Caco-2 (cell line): ENCODE results near the gene DRP2. TPM values are rescaled to one million over a fixed set of nuclear protein-coding genes. Genes with fewer than 3 reads are reported as not detected.
"Not testable (repeated sequence)": the region's sequence is repeated elsewhere in the genome, so short reads cannot be mapped to it uniquely, and the experiment has no call there.

ENCODE experiments used
- BruUV-seq: library from RNA; stranded (reverse); fragments of 400-500 nt; replicated peaks from 2 replicates; lab custom pipeline; 2021; lab: Mats Ljungman, UMichigan
- CTCF ChIA-PET: fragments of 300-600 bp; sonication (Branson Sonifier 250); formaldehyde crosslinking; loops from one replicate; lab custom pipeline; 2022; ENCODE audit warnings: antibody characterized with exemption; lab: Charles Lee
- POLR2A ChIA-PET: fragments of 300-600 bp; sonication (Branson Sonifier 250); formaldehyde crosslinking; loops from one replicate; lab custom pipeline; 2022; ENCODE audit warnings: antibody characterized with exemption; lab: Charles Lee
- DNase-seq, 2 experiments: peaks; one replicate each; pipeline versions ENCODE4 v3.0.0 to v3.0.0-alpha.2; 2020 to 2022
- H3K27me3 ChIP-seq: replicated peaks from 2 replicates; pipeline ENCODE4 v1.6.0; 2011; ENCODE audit warnings: low read length; ENCODE audit not compliant: control insufficient read depth, insufficient read depth
- H3K36me3 ChIP-seq: 2 replicates; pipeline ENCODE4 v1.5.1; 2011; ENCODE audit warnings: low read length; ENCODE audit not compliant: control insufficient read depth, insufficient read depth
- H3K4me1 ChIP-seq: fragments of 250-450 bp; sonication (Bioruptor Pico); 2 replicates; pipeline ENCODE4 v1.5.1; 2020; ENCODE audit warnings: mild to moderate bottlenecking
- H3K4me3 ChIP-seq: 2 replicates; pipeline ENCODE4 v1.5.1; 2011; ENCODE audit warnings: low read depth, mild to moderate bottlenecking, control low read depth, low read length
- H3K9me3 ChIP-seq: fragments of 250-450 bp; sonication (Bioruptor Pico); 2 replicates; pipeline ENCODE4 v1.5.1; 2020; ENCODE audit warnings: mild to moderate bottlenecking, moderate library complexity
- H3K27ac Mint-ChIP-seq: one replicate; pipeline ENCODE4 v1.8.0; 2022; ENCODE audit warnings: mixed read lengths; ENCODE audit not compliant: unreplicated experiment
- H3K27me3 Mint-ChIP-seq: one replicate; pipeline ENCODE4 v1.8.0; 2022; ENCODE audit warnings: mixed read lengths; ENCODE audit not compliant: insufficient read depth, unreplicated experiment
- H3K36me3 Mint-ChIP-seq: one replicate; pipeline ENCODE4 v1.8.0; 2022; ENCODE audit warnings: mild to moderate bottlenecking, mixed read lengths; ENCODE audit not compliant: insufficient read depth, unreplicated experiment
- H3K4me1 Mint-ChIP-seq: one replicate; pipeline ENCODE4 v1.8.0; 2022; ENCODE audit warnings: low read depth, mixed read lengths; ENCODE audit not compliant: unreplicated experiment
- H3K4me3 Mint-ChIP-seq: one replicate; pipeline ENCODE4 v1.8.0; 2022; ENCODE audit warnings: mild to moderate bottlenecking, moderate library complexity, mixed read lengths; ENCODE audit not compliant: unreplicated experiment
- H3K9me3 Mint-ChIP-seq: one replicate; pipeline ENCODE4 v1.8.0; 2022; ENCODE audit warnings: mixed read lengths; ENCODE audit not compliant: unreplicated experiment
- intact Hi-C: fragments of 100-400 bp; cut with micrococcal nuclease; formaldehyde crosslinking; loops from one replicate; pipeline ENCODE4 v1.10.0; 2022; ENCODE audit not compliant: unreplicated experiment
- total RNA-seq: library from RNA; stranded (reverse); gene quantifications from 2 replicates; pipeline ENCODE4 v1.2.3, GENCODE V29; 2022
- TF ChIP-seq, protein P1 (sequence below), 2 experiments: fragments of 200-600 bp in 1 of 2; IDR thresholded peaks; 1 replicate in 1 of 2; 2 replicates in 1 of 2; pipeline versions ENCODE4 v1.5.1 to v1.8.0; 2011 to 2022; ENCODE audit warnings: antibody characterized with exemption in 1 of 2, control low read depth in 1 of 2, inconsistent platforms in 1 of 2, low read depth in 1 of 2, low read length in 1 of 2, mild to moderate bottlenecking in 1 of 2, moderate library complexity in 1 of 2; ENCODE audit not compliant: insufficient read depth in 1 of 2, severe bottlenecking in 1 of 2, unreplicated experiment in 1 of 2

The DRP2 gene
- total RNA-seq, 1 experiment from 2014 or later, result 0.09 TPM

DNA sequence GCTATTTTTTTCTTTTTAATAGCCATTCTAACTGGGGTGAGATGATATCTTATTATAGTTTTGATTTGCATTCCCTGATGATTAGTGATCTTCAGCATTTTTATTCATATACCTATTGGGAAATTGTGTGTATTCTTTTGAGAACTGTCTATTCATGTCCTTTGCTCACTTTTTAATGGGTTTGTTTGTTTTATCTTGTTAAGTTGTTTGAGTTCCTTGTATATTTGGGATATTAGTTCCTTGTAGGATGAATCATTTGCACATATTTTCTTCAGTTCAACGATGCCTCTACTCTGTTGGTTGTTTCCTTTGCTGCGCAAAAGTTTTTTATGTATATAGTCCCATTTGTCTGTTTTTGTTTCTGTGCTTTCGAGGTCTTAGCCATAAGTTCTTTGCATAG, 43.1 kb upstream of the DRP2 start:
- H3K36me3 ChIP-seq, result no peaks in the 10 kb centered on the region
- H3K9me3 ChIP-seq, result no peaks in the 10 kb centered on the region
- CTCF ChIA-PET, result no interaction called here
- no peak for DNase-seq
- no peaks in the 10 kb centered on the region for H3K9me3 Mint-ChIP-seq
- no peaks in the 10 kb centered on the region for H3K27me3 ChIP-seq
- BruUV-seq, result no TSS peak
- POLR2A ChIA-PET, result no interaction called here
- no peak overlapping the region for H3K4me3 Mint-ChIP-seq
- H3K4me1 ChIP-seq, result no peaks in the 10 kb centered on the region
- no peak overlapping the region for H3K4me3 ChIP-seq
- TF ChIP-seq, protein P1, sequence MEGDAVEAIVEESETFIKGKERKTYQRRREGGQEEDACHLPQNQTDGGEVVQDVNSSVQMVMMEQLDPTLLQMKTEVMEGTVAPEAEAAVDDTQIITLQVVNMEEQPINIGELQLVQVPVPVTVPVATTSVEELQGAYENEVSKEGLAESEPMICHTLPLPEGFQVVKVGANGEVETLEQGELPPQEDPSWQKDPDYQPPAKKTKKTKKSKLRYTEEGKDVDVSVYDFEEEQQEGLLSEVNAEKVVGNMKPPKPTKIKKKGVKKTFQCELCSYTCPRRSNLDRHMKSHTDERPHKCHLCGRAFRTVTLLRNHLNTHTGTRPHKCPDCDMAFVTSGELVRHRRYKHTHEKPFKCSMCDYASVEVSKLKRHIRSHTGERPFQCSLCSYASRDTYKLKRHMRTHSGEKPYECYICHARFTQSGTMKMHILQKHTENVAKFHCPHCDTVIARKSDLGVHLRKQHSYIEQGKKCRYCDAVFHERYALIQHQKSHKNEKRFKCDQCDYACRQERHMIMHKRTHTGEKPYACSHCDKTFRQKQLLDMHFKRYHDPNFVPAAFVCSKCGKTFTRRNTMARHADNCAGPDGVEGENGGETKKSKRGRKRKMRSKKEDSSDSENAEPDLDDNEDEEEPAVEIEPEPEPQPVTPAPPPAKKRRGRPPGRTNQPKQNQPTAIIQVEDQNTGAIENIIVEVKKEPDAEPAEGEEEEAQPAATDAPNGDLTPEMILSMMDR (IDR thresholded peaks at IDR 0.05; ENCODE audit: insufficient read depth in 1 of 2, low read depth in 1 of 2, low read length in 1 of 2, severe bottlenecking in 1 of 2, unreplicated experiment in 1 of 2), result no peak
- H3K4me1 Mint-ChIP-seq, result no peaks in the 10 kb centered on the region
- no peaks in the 10 kb centered on the region for H3K27me3 Mint-ChIP-seq
- H3K27ac Mint-ChIP-seq, result no peak overlapping the region
- intact Hi-C loops, result no loop called here
- no peaks in the 10 kb centered on the region for H3K36me3 Mint-ChIP-seq

DNA sequence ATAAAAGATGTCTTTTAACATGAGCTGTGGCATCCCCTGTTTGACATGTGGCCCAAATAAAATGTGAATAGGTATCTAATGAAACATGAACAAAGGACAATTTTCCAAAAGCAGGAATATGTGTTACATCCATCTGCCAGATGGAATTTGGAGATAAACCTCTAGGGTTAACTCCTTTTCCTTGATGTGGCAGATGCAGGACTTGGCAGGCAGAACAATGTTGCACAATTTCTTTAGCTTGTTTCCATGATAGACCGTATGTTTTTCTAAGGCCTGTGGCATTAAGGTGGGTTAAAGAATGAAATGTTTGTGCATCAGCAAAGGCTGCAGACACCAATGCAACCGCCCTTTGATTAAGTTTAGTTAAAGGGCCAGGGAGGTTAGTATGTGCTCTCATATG, 34.7 kb upstream of the DRP2 start:
- CTCF ChIA-PET, POLR2A ChIA-PET, BruUV-seq: not testable (repeated sequence)

DNA sequence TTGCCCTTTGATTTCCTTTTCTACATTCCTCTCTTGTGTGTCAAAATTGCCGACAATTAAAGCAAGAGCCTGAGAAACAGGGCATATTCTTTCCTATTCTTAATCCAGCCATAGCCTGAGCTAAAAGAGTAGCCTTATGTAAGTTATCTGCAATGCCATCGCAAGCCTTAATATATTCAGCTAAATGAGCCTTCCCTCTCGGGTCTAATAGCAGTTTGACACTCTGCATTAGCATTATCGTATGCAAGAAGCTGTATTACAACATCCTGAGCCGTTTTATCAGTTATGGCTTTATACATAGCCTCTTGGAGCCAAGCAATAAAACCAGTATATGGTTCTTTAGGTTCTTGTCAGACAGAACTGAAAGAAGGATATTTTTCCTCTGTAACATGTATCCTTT, 31.6 kb upstream of the DRP2 start:
- H3K27me3 ChIP-seq, H3K27me3 Mint-ChIP-seq, BruUV-seq, H3K9me3 Mint-ChIP-seq, H3K9me3 ChIP-seq, DNase-seq, H3K4me3 Mint-ChIP-seq, CTCF ChIA-PET, intact Hi-C loops, H3K4me1 Mint-ChIP-seq, H3K36me3 ChIP-seq, H3K27ac Mint-ChIP-seq, H3K4me3 ChIP-seq, H3K4me1 ChIP-seq, H3K36me3 Mint-ChIP-seq, POLR2A ChIA-PET: not testable (repeated sequence)

More for the DNA sequence above, 34.7 kb upstream of the DRP2 start:
- H3K9me3 ChIP-seq, H3K27me3 Mint-ChIP-seq, DNase-seq, intact Hi-C loops, H3K4me3 Mint-ChIP-seq, H3K27me3 ChIP-seq, H3K36me3 Mint-ChIP-seq, H3K36me3 ChIP-seq, H3K27ac Mint-ChIP-seq, H3K9me3 Mint-ChIP-seq, H3K4me1 Mint-ChIP-seq, H3K4me1 ChIP-seq, H3K4me3 ChIP-seq: not testable (repeated sequence)

DNA sequence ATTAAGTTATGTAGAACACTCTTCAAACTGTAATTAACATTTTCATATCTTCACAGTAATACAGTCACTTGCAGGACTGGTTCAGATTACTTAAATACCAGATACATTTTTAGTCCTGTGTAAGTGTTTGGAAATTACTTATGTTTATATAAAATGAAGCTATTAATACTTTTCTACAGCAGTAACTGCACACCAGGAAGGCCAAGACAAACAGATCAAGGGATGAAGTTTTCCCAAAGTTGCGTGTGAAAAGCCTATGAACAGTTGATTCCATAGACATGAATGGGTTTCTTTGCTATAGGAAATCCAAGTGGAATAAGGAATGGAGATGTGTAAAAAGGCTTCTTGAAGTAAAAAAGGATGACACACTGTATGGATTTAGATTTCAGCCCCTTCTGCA, 28.9 kb upstream of the DRP2 start:
- Histone ChIP-seq H3K4me3 (no peak overlapping the region), H3K9me3 (no peaks in the 10 kb centered on the region), H3K27me3 (no peaks in the 10 kb centered on the region), H3K36me3 (no peaks in the 10 kb centered on the region), H3K4me1 (no peaks in the 10 kb centered on the region)
- no peak overlapping the region for H3K27ac Mint-ChIP-seq
- CTCF ChIA-PET, result no interaction called here
- TF ChIP-seq, protein P1 (IDR thresholded peaks at IDR 0.05; ENCODE audit: insufficient read depth in 1 of 2, low read depth in 1 of 2, low read length in 1 of 2, severe bottlenecking in 1 of 2, unreplicated experiment in 1 of 2), result no peak
- H3K4me3 Mint-ChIP-seq, result no peak overlapping the region
- no peaks in the 10 kb centered on the region for H3K27me3 Mint-ChIP-seq
- H3K36me3 Mint-ChIP-seq, result no peaks in the 10 kb centered on the region
- no TSS peak for BruUV-seq
- H3K4me1 Mint-ChIP-seq, result no peaks in the 10 kb centered on the region
- no peak for DNase-seq
- POLR2A ChIA-PET, result no interaction called here
- no peaks in the 10 kb centered on the region for H3K9me3 Mint-ChIP-seq
- intact Hi-C loops, result no loop called here
